Loucy (cell line): ENCODE results near the gene E2F3.

Source experiments
- CTCF ChIP-seq: fragments of 200-600 bp; sonication (generic); conservative IDR thresholded peaks from 2 replicates; pipeline ENCODE4 v1.5.1; 2014; ENCODE audit warnings: mild to moderate bottlenecking, antibody characterized with exemption, low read length
- EZH2phosphoT487 ChIP-seq: fragments of 200-600 bp; IDR thresholded peaks from 2 replicates; pipeline ENCODE4 v1.6.1; 2018; ENCODE audit warnings: antibody characterized with exemption, mild to moderate bottlenecking, moderate library complexity, borderline replicate concordance

GRCh38 chr6:20437639-20438038 lies 36.0 kb downstream of the E2F3 start:
- TF ChIP-seq CTCF: no peak
- TF ChIP-seq EZH2phosphoT487: no peak
